Liver (tissue), 3 donors: ENCODE data around the gene LRRC26.

Experiments
- GABPA ChIP-seq, 2 donors: IDR thresholded peaks in 1 of 2; conservative IDR thresholded peaks in 1 of 2; 2 replicates each; pipeline ENCODE4 v1.6.1; 2016; ENCODE audit warnings: antibody characterized with exemption in 2 of 2, mild to moderate bottlenecking in 1 of 2, moderate library complexity in 1 of 2
- HNF4A ChIP-seq, 2 donors: conservative IDR thresholded peaks; 2 replicates each; pipeline ENCODE4 v1.6.1; 2016; ENCODE audit warnings: antibody characterized with exemption in 2 of 2, mild to moderate bottlenecking in 2 of 2
- RAD21 ChIP-seq, 2 donors: IDR thresholded peaks; 2 replicates each; pipeline ENCODE4 v1.6.1; 2016; ENCODE audit warnings: antibody characterized with exemption in 2 of 2, mild to moderate bottlenecking in 2 of 2
- SP1 ChIP-seq: IDR thresholded peaks from 2 replicates; pipeline ENCODE4 v1.6.1; 2018; ENCODE audit warnings: antibody characterized with exemption, mild to moderate bottlenecking
- YY1 ChIP-seq: IDR thresholded peaks from 2 replicates; pipeline ENCODE4 v1.6.1; 2016; ENCODE audit warnings: antibody characterized with exemption, mild to moderate bottlenecking
- TF ChIP-seq, protein P1 (sequence below): fragments of 150-350 bp; IDR thresholded peaks from 2 replicates; pipeline ENCODE4 v1.5.1; 2017; ENCODE audit warnings: improper control_type of control experiment, low read depth, low read length; ENCODE audit not compliant: missing input control
- donor health status: healthy.
- donor health status: healthy.

- TF ChIP-seq, protein P1, sequence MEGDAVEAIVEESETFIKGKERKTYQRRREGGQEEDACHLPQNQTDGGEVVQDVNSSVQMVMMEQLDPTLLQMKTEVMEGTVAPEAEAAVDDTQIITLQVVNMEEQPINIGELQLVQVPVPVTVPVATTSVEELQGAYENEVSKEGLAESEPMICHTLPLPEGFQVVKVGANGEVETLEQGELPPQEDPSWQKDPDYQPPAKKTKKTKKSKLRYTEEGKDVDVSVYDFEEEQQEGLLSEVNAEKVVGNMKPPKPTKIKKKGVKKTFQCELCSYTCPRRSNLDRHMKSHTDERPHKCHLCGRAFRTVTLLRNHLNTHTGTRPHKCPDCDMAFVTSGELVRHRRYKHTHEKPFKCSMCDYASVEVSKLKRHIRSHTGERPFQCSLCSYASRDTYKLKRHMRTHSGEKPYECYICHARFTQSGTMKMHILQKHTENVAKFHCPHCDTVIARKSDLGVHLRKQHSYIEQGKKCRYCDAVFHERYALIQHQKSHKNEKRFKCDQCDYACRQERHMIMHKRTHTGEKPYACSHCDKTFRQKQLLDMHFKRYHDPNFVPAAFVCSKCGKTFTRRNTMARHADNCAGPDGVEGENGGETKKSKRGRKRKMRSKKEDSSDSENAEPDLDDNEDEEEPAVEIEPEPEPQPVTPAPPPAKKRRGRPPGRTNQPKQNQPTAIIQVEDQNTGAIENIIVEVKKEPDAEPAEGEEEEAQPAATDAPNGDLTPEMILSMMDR, result no peak
- TF ChIP-seq HNF4A (conservative IDR thresholded peaks at IDR 0.05) (no peak), GABPA (IDR thresholded peaks at IDR 0.05 in 1 of 2, conservative IDR thresholded peaks at IDR 0.05 in 1 of 2) (no peak), RAD21 (IDR thresholded peaks at IDR 0.05) (no peak), SP1 (no peak), YY1 (no peak)
These were observed 14.2 kb upstream of the LRRC26 start for GRCh38 chr9:137183980-137184595.
